ENCODE data around the gene DNA2. TPM values are rescaled to one million over a fixed set of nuclear protein-coding genes. Genes with fewer than 3 reads are reported as not detected.
A peak's percentile ranks its signal among the peaks of the same experiment; 100 is the strongest.
"Not testable (repeated sequence)": the region's sequence is repeated elsewhere in the genome, so short reads cannot be mapped to it uniquely, and the experiment has no call there.

DNA2 gene
- total RNA-seq, 4 donors from 2014 or later, result 0.20 to 6.7 (median 1.9) TPM

GRCh38 chr10:68462536-68462935 is 9.2 kb downstream of the DNA2 start:
- no peak overlapping the region for H3K4me3 ChIP-seq
- WGBS, 2 donors (ENCODE audit: low coverage in 1 of 2), result 91 to 100% methylated on average over 2 of the region's 2 CpGs
- no peak overlapping the region for H3K27ac ChIP-seq
- no peak for DNase-seq
- in situ Hi-C loops (cut with MboI; ENCODE audit: low pct_ligation_motif_present in 1 of 4, low pct_unique_long_range_greater_than_20kb in 1 of 4, low sequenced_read_pairs in 3 of 4) (no loop called here), intact Hi-C loops (cut with DNase I; ENCODE audit: low total_unique reads) (no loop called here)
- no peaks in the 10 kb centered on the region for H3K4me1 ChIP-seq
- H3K36me3 ChIP-seq, result no peaks in the 10 kb centered on the region
- no peaks in the 10 kb centered on the region for H3K9me3 ChIP-seq
- H3K27me3 ChIP-seq, result no peaks in the 10 kb centered on the region
- TF ChIP-seq CTCF (IDR thresholded peaks at IDR 0.05), result no peak
- TF ChIP-seq POLR2A (IDR thresholded peaks at IDR 0.05), result no peak
- no peak for TF ChIP-seq EP300 (IDR thresholded peaks at IDR 0.05; ENCODE audit: low read depth)
- no peak for TF ChIP-seq POLR2AphosphoS5 (IDR thresholded peaks at IDR 0.05)

- no peak for DNase-seq
- TF ChIP-seq EP300 (IDR thresholded peaks at IDR 0.05; ENCODE audit: low read depth) (no peak), POLR2AphosphoS5 (IDR thresholded peaks at IDR 0.05) (no peak), CTCF (IDR thresholded peaks at IDR 0.05) (no peak), POLR2A (IDR thresholded peaks at IDR 0.05) (no peak)
- H3K27me3 ChIP-seq, result no peaks in the 10 kb centered on the region
- no peak overlapping the region for H3K4me3 ChIP-seq
- no peaks in the 10 kb centered on the region for H3K9me3 ChIP-seq
- no peak overlapping the region for H3K27ac ChIP-seq
- no peaks in the 10 kb centered on the region for H3K4me1 ChIP-seq
- H3K36me3 ChIP-seq, result no peaks in the 10 kb centered on the region
- in situ Hi-C loops (cut with MboI; ENCODE audit: low pct_ligation_motif_present in 1 of 4, low pct_unique_long_range_greater_than_20kb in 1 of 4, low sequenced_read_pairs in 3 of 4), result no loop called here
- intact Hi-C loops (cut with DNase I; ENCODE audit: low total_unique reads), result no loop called here
- 89 to 94% methylated on average over 3 of the region's 3 CpGs for WGBS, 2 donors (ENCODE audit: low coverage in 1 of 2)
Observed at GRCh38 chr10:68461032-68461431, 10.7 kb downstream of the DNA2 start.

DNA sequence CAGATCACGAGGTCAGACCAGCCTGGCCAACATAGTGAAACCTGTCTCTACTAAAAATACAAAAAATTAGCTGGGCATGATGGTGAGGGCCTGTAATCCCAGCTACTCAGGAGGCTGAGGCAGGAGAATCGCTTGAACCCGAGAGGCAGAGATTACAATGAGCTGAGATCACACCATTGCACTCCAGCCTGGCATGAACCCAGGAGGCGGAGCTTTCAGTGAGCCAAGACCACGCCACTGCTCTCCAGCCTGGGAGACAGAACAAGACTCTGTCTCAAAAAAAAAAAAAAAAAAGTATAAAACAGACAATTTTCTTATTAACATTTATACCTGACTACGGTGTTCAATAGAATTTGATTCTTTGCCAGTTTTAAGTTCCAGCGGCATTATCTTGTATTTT is 22.1 kb downstream of the DNA2 start:
- H3K27ac ChIP-seq; H3K4me3 ChIP-seq; H3K36me3 ChIP-seq; H3K4me1 ChIP-seq; intact Hi-C loops (cut with DNase I; ENCODE audit: low total_unique reads); H3K9me3 ChIP-seq; in situ Hi-C loops (cut with MboI; ENCODE audit: low pct_ligation_motif_present in 1 of 4, low pct_unique_long_range_greater_than_20kb in 1 of 4, low sequenced_read_pairs in 3 of 4); H3K27me3 ChIP-seq: not testable (repeated sequence)
- 74 to 95% methylated on average over 5 to 7 of the region's 7 CpGs for WGBS, 2 donors (ENCODE audit: low coverage in 1 of 2)
- peak; percentile 9 for DNase-seq

GRCh38 chr10:68446179-68446578 is 25.6 kb downstream of the DNA2 start:
- Histone ChIP-seq H3K27ac (no peak overlapping the region), H3K27me3 (no peaks in the 10 kb centered on the region), H3K4me1 (no peaks in the 10 kb centered on the region), H3K36me3 (no peaks in the 10 kb centered on the region), H3K9me3 (no peaks in the 10 kb centered on the region), H3K4me3 (no peak overlapping the region)
- WGBS, 2 donors (ENCODE audit: low coverage in 1 of 2), result 68 to 83% methylated on average over 1 of the region's 1 CpG
- no peak for TF ChIP-seq POLR2A (IDR thresholded peaks at IDR 0.05)
- TF ChIP-seq POLR2AphosphoS5 (IDR thresholded peaks at IDR 0.05), result no peak
- no peak for TF ChIP-seq EP300 (IDR thresholded peaks at IDR 0.05; ENCODE audit: low read depth)
- TF ChIP-seq CTCF (IDR thresholded peaks at IDR 0.05), result no peak
- intact Hi-C loops (cut with DNase I; ENCODE audit: low total_unique reads), result no loop called here
- in situ Hi-C loops (cut with MboI; ENCODE audit: low pct_ligation_motif_present in 1 of 4, low pct_unique_long_range_greater_than_20kb in 1 of 4, low sequenced_read_pairs in 3 of 4), result no loop called here
- no peak for DNase-seq

GRCh38 chr10:68442971-68443370 is 28.8 kb downstream of the DNA2 start:
- in situ Hi-C loops (cut with MboI; ENCODE audit: low pct_ligation_motif_present in 1 of 4, low pct_unique_long_range_greater_than_20kb in 1 of 4, low sequenced_read_pairs in 3 of 4), result no loop called here
- WGBS, 2 donors (ENCODE audit: low coverage in 1 of 2), result 87 to 91% methylated on average over 2 of the region's 2 CpGs
- no peaks in the 10 kb centered on the region for H3K4me1 ChIP-seq

More at GRCh38 chr10:68442971-68443370, 28.8 kb downstream of the DNA2 start:
- intact Hi-C loops (cut with DNase I; ENCODE audit: low total_unique reads), result no loop called here
- Histone ChIP-seq H3K9me3 (no peaks in the 10 kb centered on the region), H3K36me3 (no peaks in the 10 kb centered on the region), H3K27me3 (no peaks in the 10 kb centered on the region), H3K27ac (no peak overlapping the region), H3K4me3 (no peak overlapping the region)
- no peak for DNase-seq
- TF ChIP-seq POLR2A (IDR thresholded peaks at IDR 0.05) (no peak), POLR2AphosphoS5 (IDR thresholded peaks at IDR 0.05) (no peak), CTCF (IDR thresholded peaks at IDR 0.05) (no peak), EP300 (IDR thresholded peaks at IDR 0.05; ENCODE audit: low read depth) (no peak)

All from transverse colon (tissue), 4 donors.